ENCODE results near the gene MTA2.

The MTA2 gene

GRCh38 chr11:62546929-62547625, 54.6 kb downstream of the MTA2 start:
- DNase-seq (ENCODE audit: low read depth) = no peak

DNA sequence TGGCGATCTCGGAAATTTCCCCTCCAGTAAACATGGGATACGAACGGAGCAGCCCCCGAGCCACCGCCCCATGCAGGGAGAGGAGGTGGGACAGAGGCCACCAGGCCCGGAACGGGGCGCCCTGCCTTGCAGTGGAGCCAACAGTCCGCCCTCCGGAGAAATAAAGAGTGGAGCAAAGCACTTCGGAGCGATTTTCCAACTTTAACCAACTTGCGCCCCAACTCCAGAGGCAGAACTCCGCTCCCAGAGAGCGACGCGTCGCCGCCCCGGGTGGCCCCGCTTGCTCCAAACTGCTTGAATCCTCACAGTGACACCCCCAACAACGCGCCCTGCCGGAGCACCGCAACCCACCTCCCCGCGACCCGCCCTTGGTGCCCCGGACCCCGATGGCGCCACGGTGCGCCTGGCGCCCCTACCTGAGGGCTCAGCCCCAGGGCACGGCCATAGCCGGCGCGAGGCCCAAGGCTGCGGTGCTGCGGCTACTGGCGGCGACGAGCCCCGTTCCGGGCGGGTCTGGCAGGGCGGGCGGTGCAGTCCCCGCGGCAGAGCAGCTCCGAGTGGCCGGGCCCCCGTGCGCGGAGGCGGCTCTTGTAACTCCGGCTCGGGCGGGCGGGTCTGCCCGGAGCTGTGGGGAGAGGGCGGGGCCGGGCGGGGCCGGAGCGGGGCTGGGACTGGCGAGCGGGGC, 55.3 kb downstream of the MTA2 start, which contains the start of gene AHNAK:
AHNAK (minus strand) TSS at position 563 of the 685 bp plus-strand sequence. CDS start 10,708 bp downstream, outside the sequence.
- peak; percentile 57 for DNase-seq (ENCODE audit: low read depth)

DNA sequence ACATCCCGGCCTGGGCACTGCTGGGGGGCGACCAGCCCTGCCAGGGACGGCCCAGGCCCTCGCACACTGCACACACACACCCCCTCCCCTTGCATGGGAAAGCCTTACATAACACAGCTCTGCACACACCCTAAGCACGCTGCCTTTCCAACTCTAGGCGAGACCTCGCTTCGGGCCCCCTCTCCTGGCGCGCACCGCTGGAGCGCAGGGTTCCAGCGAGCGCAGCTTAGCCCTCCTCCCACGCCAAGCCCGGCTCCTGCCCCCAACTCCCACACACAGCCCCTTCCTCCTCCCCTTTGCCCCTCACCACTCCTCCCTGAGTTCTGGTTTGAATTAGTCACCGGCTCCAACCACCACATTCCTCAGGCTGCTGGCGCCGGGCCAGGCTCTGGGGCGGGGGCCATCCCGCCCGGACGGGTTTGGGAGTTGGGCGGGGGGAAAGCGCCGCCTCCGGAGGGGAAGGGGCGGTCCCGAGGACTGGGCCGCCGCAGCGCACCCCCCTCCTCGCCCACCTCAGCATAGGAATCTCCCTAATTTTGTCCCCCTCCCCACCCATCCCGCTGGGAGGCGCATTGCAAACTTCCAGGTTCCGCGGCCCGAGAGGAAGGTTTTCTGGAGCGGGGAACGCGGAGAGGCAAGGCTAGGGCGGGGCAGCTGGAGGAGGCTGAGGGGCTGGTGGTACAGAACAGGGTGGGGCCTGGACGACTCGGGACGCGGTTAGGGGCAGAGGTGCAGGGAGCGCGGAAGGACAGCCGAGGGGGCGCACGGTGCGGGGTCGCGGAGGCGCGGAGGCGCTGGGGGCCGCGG, 56.0 kb downstream of the MTA2 start:
- DNase-seq (ENCODE audit: low read depth) = no peak

DNA sequence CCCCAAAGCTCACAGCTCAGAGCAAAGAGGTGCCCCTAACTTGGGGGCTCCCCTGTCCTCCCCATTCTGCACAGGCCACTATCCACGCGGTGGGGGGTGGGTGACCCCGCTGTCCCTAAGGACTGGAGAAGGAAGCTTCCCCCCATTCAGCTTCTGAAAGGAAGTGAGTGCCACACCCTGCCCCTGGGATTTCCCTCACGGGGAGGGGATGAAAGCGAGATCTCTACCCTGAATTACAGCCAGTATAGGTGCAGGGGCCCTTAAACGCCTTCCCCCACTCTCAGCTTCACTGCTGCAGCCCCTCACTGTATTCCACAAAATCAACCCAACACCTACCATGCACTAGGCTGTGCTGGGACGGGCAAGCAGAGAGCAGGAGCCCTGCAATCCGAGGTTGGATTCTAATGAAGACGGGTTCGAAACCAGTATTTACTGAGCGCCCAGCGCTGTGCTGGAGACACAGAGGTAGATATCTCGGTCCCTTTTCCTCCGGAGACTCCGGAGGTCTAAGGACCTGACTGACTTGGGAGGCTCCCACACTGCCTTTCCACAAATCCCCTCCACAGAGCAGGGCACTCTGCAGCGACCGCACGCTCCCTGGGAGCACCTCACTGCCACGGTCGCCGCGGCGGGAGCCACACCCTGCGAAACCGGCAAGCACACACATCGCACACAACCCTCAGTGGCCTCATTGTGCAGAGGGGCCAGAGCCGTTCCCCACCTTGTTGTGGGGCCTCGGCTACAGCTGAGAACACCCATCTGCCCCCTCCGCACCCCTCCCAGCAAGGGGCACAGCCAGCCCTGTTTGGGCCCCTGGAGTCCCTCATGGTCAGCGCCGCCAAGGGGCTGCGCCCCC, 56.9 kb downstream of the MTA2 start:
- no peak for DNase-seq (ENCODE audit: low read depth)

DNA sequence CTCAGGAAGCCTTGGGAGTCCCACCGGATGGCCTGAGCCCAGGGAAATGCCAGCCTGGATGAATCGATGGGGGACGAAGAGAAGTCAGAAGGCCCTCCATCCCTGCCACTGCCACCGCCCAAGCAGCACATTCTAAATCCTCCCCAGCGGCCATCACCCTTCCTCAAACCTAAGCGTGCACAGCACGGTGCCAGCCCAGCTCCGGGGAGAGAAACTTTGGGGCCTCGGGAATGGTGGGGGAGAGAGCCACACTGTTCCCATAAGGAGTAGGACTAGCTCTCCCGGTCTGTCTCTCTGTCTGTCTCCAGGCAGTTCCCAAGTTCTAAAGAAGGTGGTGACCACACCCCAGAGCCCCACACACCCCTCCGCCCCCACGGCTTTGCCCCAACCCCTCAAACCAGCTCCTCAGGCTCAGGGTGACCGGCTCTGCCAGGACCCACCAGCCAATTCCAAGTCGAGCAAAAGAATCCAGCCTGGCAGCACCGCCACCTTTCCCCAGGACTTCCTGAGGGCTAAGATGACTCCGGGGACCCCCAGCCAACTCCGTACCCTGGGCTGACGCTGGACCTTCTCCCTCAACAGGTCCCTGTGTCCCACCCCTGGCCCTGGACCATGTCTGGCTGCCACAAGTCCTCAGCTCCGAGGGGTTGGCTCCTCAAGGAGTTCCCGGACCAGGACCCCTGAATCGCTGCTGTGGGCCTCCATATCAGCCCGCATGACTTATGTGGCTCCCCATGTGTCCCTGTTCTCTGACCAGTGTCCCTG, 57.8 kb downstream of the MTA2 start:
- DNase-seq (ENCODE audit: low read depth) = no peak

Data from activated T-helper 1 cell treated with Interleukin-2 at 50 U/mL for 16 hours (primary cell).